BJ (cell line): ENCODE measurements around the gene TMIE. TPM values are rescaled to one million over a fixed set of nuclear protein-coding genes. Genes with fewer than 3 reads are reported as not detected.

ENCODE experiments used
- CTCF ChIA-PET: fragments of 350-600 bp; formaldehyde crosslinking; extraction: SDS; loops from one replicate; lab custom pipeline; 2021; ENCODE audit warnings: antibody characterized with exemption, inconsistent platforms; lab: Yijun Ruan, JAX
- POLR2A ChIA-PET: fragments of 300-600 bp; sonication (Branson Sonifier 250); formaldehyde crosslinking; extraction: SDS; loops from one replicate; lab custom pipeline; 2021; ENCODE audit warnings: antibody characterized with exemption; lab: Charles Lee
- DNase-seq: peaks from one replicate; pipeline ENCODE4 v3.0.0-alpha.2; 2011; ENCODE audit warnings: low read depth
- H3K27me3 ChIP-seq: 2 replicates; pipeline ENCODE4 v1.6.0; 2011; ENCODE audit warnings: low read length; ENCODE audit not compliant: control insufficient read depth, insufficient read depth
- H3K36me3 ChIP-seq: 2 replicates; pipeline ENCODE4 v1.5.1; 2011; ENCODE audit warnings: low read length; ENCODE audit not compliant: control insufficient read depth, insufficient read depth
- H3K4me3 ChIP-seq: 2 replicates; pipeline ENCODE4 v1.5.1; 2011; ENCODE audit warnings: low read depth, mild to moderate bottlenecking, control low read depth, low read length
- CTCF ChIP-seq: IDR thresholded peaks from 2 replicates; pipeline ENCODE4 v1.5.1; 2011; ENCODE audit warnings: low read depth, mild to moderate bottlenecking, control low read depth, inconsistent platforms, low read length, moderate library complexity; ENCODE audit not compliant: insufficient read depth
- polyA plus RNA-seq: library from polyadenylated mRNA; depleted of rRNA; stranded (reverse); fragments of >200 nt; gene quantifications from 2 replicates; pipeline ENCODE4 v1.2.3, GENCODE V29; 2011

TMIE gene
- polyA plus RNA-seq, 1 experiment: 0.27 TPM

GRCh38 chr3:46709721-46710120 is 8.5 kb downstream of the TMIE start:
- no peak for TF ChIP-seq CTCF
- Histone ChIP-seq H3K27me3 (no peaks in the 10 kb centered on the region; the same call in 1 of the 2 replicates), H3K4me3 (no peak overlapping the region), H3K36me3 (no peaks in the 10 kb centered on the region)
- POLR2A ChIA-PET: no interaction called here
- DNase-seq: no peak
- CTCF ChIA-PET: interaction anchor here (1.3 to 3.8 kb wide), 5 partner anchors 10 to 221 kb away, joined by 3 to 21 read pairs (median 8); no protein-coding TSS in a partner anchor

- Histone ChIP-seq H3K27me3 (no peaks in the 10 kb centered on the region; the same call in 1 of the 2 replicates), H3K4me3 (no peak overlapping the region), H3K36me3 (no peaks in the 10 kb centered on the region)
- no peak for DNase-seq
- POLR2A ChIA-PET: no interaction called here
- no peak for TF ChIP-seq CTCF
- CTCF ChIA-PET: interaction anchor here (1.0 to 3.8 kb wide), 6 partner anchors 9 to 221 kb away, joined by 3 to 21 read pairs (median 6); no protein-coding TSS in a partner anchor
Measured at GRCh38 chr3:46710229-46710628, 9.0 kb downstream of the TMIE start.

GRCh38 chr3:46710671-46711295 is 9.6 kb downstream of the TMIE start:
- ChIA-PET CTCF (interaction anchor here (0.6 to 3.8 kb wide), 7 partner anchors 9 to 222 kb away, joined by 3 to 21 read pairs (median 5); no protein-coding TSS in a partner anchor), POLR2A (no interaction called here)
- TF ChIP-seq CTCF: no peak
- no peak overlapping the region for H3K4me3 ChIP-seq
- H3K36me3 ChIP-seq: no peaks in the 10 kb centered on the region
- no peak for DNase-seq
- H3K27me3 ChIP-seq: peaks cover 1% of the 10 kb centered on the region; the same call in 1 of the 2 replicates

GRCh38 chr3:46711305-46711704 is 10.1 kb downstream of the TMIE start:
- DNase-seq: no peak
- no peaks in the 10 kb centered on the region for H3K36me3 ChIP-seq
- POLR2A ChIA-PET: no interaction called here
- H3K4me3 ChIP-seq: no peak overlapping the region
- CTCF ChIA-PET: interaction anchor here (0.6 to 3.5 kb wide), 4 partner anchors 8 to 184 kb away, joined by 3 to 11 read pairs (median 6); no protein-coding TSS in a partner anchor
- H3K27me3 ChIP-seq: peaks cover 1% of the 10 kb centered on the region; the same call in 1 of the 2 replicates
- TF ChIP-seq CTCF: no peak

GRCh38 chr3:46711760-46712159 is 10.6 kb downstream of the TMIE start:
- Histone ChIP-seq H3K4me3 (no peak overlapping the region), H3K27me3 (peaks cover 1% of the 10 kb centered on the region; the same call in 1 of the 2 replicates), H3K36me3 (no peaks in the 10 kb centered on the region)
- POLR2A ChIA-PET: no interaction called here
- CTCF ChIA-PET: interaction anchor here (3.0 kb wide), 1 partner anchor 183 kb away, joined by 8 read pairs; no protein-coding TSS in a partner anchor
- TF ChIP-seq CTCF: no peak
- no peak for DNase-seq
